Spleen (tissue), 11 donors: Measurements from ENCODE around the gene EID3. TPM values are rescaled to one million over a fixed set of nuclear protein-coding genes. Genes with fewer than 3 reads are reported as not detected.

Source experiments
- DNase-seq: peaks from one replicate; pipeline ENCODE4 v3.0.0-alpha.2; 2020
- H3K27ac ChIP-seq, 8 donors: fragments of 200-600 bp; sonication (generic) in 7 of 8; 1 replicate in 4 of 8; 2 replicates in 4 of 8; pipeline versions ENCODE4 v1.5.0 to v1.8.0; 2016 to 2021; ENCODE audit warnings: inconsistent platforms in 4 of 8, mild to moderate bottlenecking in 4 of 8, moderate library complexity in 1 of 8
- H3K27me3 ChIP-seq, 7 donors: fragments of 200-600 bp; sonication (generic) in 6 of 7; replicated peaks in 1 of 7; 1 replicate in 4 of 7; 2 replicates in 3 of 7; pipeline versions ENCODE4 v1.5.0 to v1.8.0; 2016 to 2021; ENCODE audit warnings: inconsistent platforms in 3 of 7, mild to moderate bottlenecking in 1 of 7
- H3K36me3 ChIP-seq, 6 donors: fragments of 200-600 bp; sonication (generic) in 5 of 6; 1 replicate in 4 of 6; 2 replicates in 2 of 6; pipeline versions ENCODE4 v1.5.0 to v1.8.0; 2016 to 2021; ENCODE audit warnings: inconsistent platforms in 2 of 6
- H3K4me1 ChIP-seq, 6 donors: fragments of 200-600 bp; sonication (generic) in 5 of 6; 1 replicate in 3 of 6; 2 replicates in 3 of 6; pipeline versions ENCODE4 v1.5.0 to v1.8.0; 2016 to 2021; ENCODE audit warnings: inconsistent platforms in 3 of 6
- H3K4me3 ChIP-seq, 8 donors: fragments of 200-600 bp; sonication (generic) in 7 of 8; 1 replicate in 4 of 8; 2 replicates in 4 of 8; pipeline versions ENCODE4 v1.5.0 to v1.8.0; 2016 to 2021; ENCODE audit warnings: inconsistent platforms in 4 of 8, mild to moderate bottlenecking in 4 of 8, moderate library complexity in 2 of 8
- H3K9me3 ChIP-seq, 8 donors: fragments of 200-600 bp; sonication (generic) in 7 of 8; 1 replicate in 4 of 8; 2 replicates in 4 of 8; pipeline versions ENCODE4 v1.5.0 to v1.8.0; 2016 to 2021; ENCODE audit warnings: inconsistent platforms in 4 of 8
- POLR2A ChIP-seq, 3 donors: fragments of 450-650 bp; IDR thresholded peaks; one replicate each; pipeline ENCODE4 v1.5.1; 2017; ENCODE audit warnings: antibody characterized with exemption in 3 of 3, mild to moderate bottlenecking in 1 of 3
- POLR2AphosphoS5 ChIP-seq, 3 donors: sonication (generic); formaldehyde crosslinking; IDR thresholded peaks; one replicate each; pipeline ENCODE4 v1.5.1; 2017; ENCODE audit warnings: antibody characterized with exemption in 3 of 3
- WGBS, 5 donors: extraction: QIAGEN DNeasy Blood & Tissue Kit in 3 of 5; methylation state at CpG; one replicate each; pipeline versions ENCODE4 v1.1.5 to v1.1.7; 2013 to 2018; 5-methylcytosine and 5-hydroxymethylcytosine counted together
- intact Hi-C: fragments of 100-400 bp; cut with DNase I; formaldehyde crosslinking; loops from one replicate; pipeline ENCODE4 v1.15.0; 2023; ENCODE audit warnings: low total_unique reads
- polyA plus RNA-seq, 3 donors: library from polyadenylated mRNA; stranded (reverse); fragments of 200-250 nt; gene quantifications; one replicate each; pipeline ENCODE4 v1.2.1, GENCODE V29; 2013
- total RNA-seq, 7 donors: library from RNA; depleted of rRNA in 3 of 7; stranded (reverse); fragments of >200 nt in 3 of 7; fragmentation: NEBNext Ultra II Directional in 4 of 7; extraction: Animal tissue kit (Norgen Biotek cat#: 25700) in 4 of 7; gene quantifications; one replicate each; pipeline versions ENCODE4 v1.1.0 to v1.2.1, GENCODE V29; 2016 to 2021
- TF ChIP-seq, protein P1 (sequence below), 11 experiments: fragments of 200-600 bp in 7 of 11; fragments of 450-650 bp in 4 of 11; sonication (generic) in 4 of 11; IDR thresholded peaks in 8 of 11; conservative IDR thresholded peaks in 3 of 11; 1 replicate in 7 of 11; 2 replicates in 4 of 11; pipeline versions ENCODE4 v1.4.0 to v1.8.0; 2016 to 2021; ENCODE audit warnings: antibody characterized with exemption in 11 of 11, inconsistent platforms in 4 of 11, mild to moderate bottlenecking in 1 of 11
- donor health status: healthy with polysubstance abuse.
- donor health status: DM: no; HTN: no; CAD: no; lungs with moderate emphysema.
- donor health status: DM: no; HTN: no; CAD: no.
- donor health status: Bipolar disorder and iron deficiency.
- donor health status: healthy.
- donor health status: DM: no; HTN: no; CAD: no.
- donor health status: DM: yes; HTN: yes; CAD: no.

EID3 gene
- total and polyA plus RNA-seq, 10 donors = 2.4 to 20.8 (median 6.1) TPM

DNA sequence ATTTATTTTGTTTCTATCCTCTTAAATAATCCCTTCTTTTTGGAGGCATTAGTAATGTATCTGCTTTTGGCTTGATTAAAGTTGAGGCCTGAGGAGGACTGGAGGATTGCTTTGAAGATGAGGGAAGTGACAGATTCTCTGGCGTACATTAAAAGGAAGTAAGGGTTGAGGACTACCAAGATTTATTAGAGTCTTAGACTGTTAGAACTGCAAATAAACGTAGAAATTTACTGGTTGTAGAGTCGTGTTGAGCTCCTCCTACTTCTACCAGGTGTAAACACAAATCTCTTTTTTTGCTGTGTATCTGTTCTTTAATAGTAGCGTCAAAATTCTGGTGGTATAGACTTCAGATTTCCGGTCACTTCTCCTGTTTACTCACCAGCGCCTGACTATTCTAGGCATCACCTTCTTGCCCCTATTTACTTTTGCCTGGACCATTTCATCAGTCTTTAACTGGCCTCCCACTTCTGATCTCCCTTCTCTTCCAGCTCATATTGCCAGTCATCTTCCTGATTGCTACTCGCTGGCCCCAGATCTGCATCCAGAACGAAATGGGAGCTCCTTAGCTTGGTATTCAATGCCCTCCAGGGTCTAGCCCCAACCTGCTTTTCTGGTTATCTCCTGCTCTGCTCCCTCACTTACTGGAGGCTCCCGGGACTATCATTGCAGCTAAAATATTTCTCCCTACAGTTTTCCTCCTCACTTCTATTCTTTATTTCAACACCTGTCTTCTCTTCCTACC lies 8.4 kb upstream of the EID3 start:
- Histone ChIP-seq H3K4me1 (peaks cover 2 to 81% (median 21%) of the 10 kb centered on the region in 6 donors), H3K4me3 (no peak overlapping the region), H3K36me3 (peaks cover 0 to 100% (median 11%) of the 10 kb centered on the region in 6 donors), H3K9me3 (no peaks in the 10 kb centered on the region), H3K27ac (no peak overlapping the region), H3K27me3 (no peaks in the 10 kb centered on the region)
- 75 to 81% (median 76%) methylated on average over 9 of the region's 9 CpGs for WGBS, 5 donors
- no peak for DNase-seq
- TF ChIP-seq, protein P1, sequence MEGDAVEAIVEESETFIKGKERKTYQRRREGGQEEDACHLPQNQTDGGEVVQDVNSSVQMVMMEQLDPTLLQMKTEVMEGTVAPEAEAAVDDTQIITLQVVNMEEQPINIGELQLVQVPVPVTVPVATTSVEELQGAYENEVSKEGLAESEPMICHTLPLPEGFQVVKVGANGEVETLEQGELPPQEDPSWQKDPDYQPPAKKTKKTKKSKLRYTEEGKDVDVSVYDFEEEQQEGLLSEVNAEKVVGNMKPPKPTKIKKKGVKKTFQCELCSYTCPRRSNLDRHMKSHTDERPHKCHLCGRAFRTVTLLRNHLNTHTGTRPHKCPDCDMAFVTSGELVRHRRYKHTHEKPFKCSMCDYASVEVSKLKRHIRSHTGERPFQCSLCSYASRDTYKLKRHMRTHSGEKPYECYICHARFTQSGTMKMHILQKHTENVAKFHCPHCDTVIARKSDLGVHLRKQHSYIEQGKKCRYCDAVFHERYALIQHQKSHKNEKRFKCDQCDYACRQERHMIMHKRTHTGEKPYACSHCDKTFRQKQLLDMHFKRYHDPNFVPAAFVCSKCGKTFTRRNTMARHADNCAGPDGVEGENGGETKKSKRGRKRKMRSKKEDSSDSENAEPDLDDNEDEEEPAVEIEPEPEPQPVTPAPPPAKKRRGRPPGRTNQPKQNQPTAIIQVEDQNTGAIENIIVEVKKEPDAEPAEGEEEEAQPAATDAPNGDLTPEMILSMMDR (IDR thresholded peaks at IDR 0.05 in 8 of 11, conservative IDR thresholded peaks at IDR 0.05 in 3 of 11) = no peak
- TF ChIP-seq POLR2A (IDR thresholded peaks at IDR 0.05) (no peak), POLR2AphosphoS5 (IDR thresholded peaks at IDR 0.05) (no peak)
- intact Hi-C loops = no loop called here

DNA sequence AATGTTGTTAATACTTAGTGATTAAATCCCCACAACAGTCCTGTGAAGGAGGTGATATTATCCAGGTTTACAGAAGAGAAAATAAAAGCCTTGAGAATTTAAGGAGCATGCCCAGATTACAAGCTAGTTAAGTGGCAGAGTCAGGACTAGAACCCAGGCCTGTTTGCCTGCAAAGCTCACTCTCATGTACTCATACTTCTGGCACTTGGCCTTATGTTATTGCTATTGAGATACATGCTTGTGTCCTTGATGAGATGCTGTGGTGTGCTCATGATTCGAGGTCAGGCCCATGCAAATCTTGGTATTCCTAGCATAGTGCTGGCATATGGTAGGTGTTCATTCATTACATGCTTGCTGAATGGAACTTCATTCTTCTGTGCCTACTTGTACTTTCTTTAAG lies 7.6 kb upstream of the EID3 start:
- 67 to 92% (median 80%) methylated on average over 1 of the region's 1 CpG for WGBS, 5 donors
- intact Hi-C loops = no loop called here
- DNase-seq = no peak
- Histone ChIP-seq H3K27ac (no peak overlapping the region), H3K27me3 (no peaks in the 10 kb centered on the region), H3K36me3 (peaks cover 0 to 99% (median 11%) of the 10 kb centered on the region in 6 donors), H3K4me1 (peaks cover 0 to 81% (median 15%) of the 10 kb centered on the region in 6 donors), H3K4me3 (no peak overlapping the region), H3K9me3 (no peaks in the 10 kb centered on the region)
- TF ChIP-seq POLR2A (IDR thresholded peaks at IDR 0.05) (no peak), POLR2AphosphoS5 (IDR thresholded peaks at IDR 0.05) (no peak)
- TF ChIP-seq, protein P1 (IDR thresholded peaks at IDR 0.05 in 8 of 11, conservative IDR thresholded peaks at IDR 0.05 in 3 of 11) = no peak

DNA sequence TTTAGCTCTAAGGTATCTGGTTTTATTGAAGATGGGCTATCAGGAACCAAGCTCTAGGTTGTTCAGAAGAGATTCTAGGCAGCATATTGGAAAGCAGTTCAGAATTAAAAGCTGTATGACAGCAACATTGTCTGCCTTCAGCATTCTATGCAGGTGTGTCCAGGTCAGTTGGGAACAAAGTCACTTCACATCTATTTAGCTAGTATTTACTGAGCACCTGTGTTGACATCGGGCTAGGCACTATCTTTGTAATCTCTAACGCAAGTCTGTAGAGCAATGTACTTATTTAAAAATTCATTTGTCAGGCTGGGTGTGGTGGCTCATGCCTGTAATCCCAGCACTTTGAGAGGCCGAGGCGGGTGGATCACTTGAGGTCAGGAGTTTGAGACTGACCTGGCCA lies 6.8 kb upstream of the EID3 start:
- peaks cover 0 to 78% (median 14%) of the 10 kb centered on the region in 6 donors for H3K4me1 ChIP-seq
- intact Hi-C loops = no loop called here
- no peaks in the 10 kb centered on the region for H3K27me3 ChIP-seq
- no peak overlapping the region for H3K4me3 ChIP-seq
- no peaks in the 10 kb centered on the region for H3K9me3 ChIP-seq
- DNase-seq = no peak
- 95 to 98% (median 97%) methylated on average over 4 of the region's 4 CpGs for WGBS, 5 donors
- H3K27ac ChIP-seq = no peak overlapping the region
- TF ChIP-seq POLR2AphosphoS5 (IDR thresholded peaks at IDR 0.05) = no peak
- TF ChIP-seq, protein P1 (IDR thresholded peaks at IDR 0.05 in 8 of 11, conservative IDR thresholded peaks at IDR 0.05 in 3 of 11) = no peak
- TF ChIP-seq POLR2A (IDR thresholded peaks at IDR 0.05) = no peak
- peaks cover 0 to 96% (median 8%) of the 10 kb centered on the region in 6 donors for H3K36me3 ChIP-seq

DNA sequence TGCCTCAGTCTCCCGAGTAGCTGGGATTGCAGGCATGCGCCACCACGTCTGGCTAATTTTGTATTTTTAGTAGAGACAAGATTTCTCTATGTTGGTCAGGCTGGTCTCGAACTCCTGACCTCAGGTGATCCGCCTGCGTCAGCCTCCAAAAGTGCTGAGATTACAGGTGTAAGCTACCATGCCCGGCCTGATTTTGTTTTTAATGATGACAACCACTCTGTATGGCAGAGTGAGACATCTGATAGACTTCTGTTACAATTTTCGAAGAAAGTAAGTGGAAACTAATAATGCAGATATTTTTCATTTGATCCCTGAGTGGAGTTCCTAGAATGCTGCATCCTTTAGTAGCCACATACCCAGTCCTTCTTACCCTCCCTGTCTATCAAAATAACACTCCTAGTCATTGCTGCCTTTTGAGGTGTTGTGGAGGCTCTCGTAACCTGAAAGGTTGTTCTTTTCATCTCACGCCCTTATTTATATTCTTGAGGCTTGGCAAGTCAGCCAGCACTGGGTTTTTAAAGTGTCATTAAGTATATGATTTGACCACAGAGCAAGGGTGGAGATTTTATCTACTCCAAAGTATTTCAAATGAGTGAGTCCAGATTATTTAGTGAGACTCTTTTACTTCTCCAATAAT lies 5.9 kb upstream of the EID3 start:
- 91 to 94% (median 94%) methylated on average over 10 of the region's 10 CpGs for WGBS, 5 donors
- Histone ChIP-seq H3K9me3 (no peaks in the 10 kb centered on the region), H3K4me3 (no peak overlapping the region), H3K27me3 (no peaks in the 10 kb centered on the region), H3K4me1 (peaks cover 0 to 70% (median 15%) of the 10 kb centered on the region in 6 donors), H3K27ac (no peak overlapping the region), H3K36me3 (peaks cover 0 to 88% (median 5%) of the 10 kb centered on the region in 6 donors)
- TF ChIP-seq POLR2AphosphoS5 (IDR thresholded peaks at IDR 0.05) = no peak
- TF ChIP-seq, protein P1 (IDR thresholded peaks at IDR 0.05 in 8 of 11, conservative IDR thresholded peaks at IDR 0.05 in 3 of 11) = no peak
- TF ChIP-seq POLR2A (IDR thresholded peaks at IDR 0.05) = no peak
- DNase-seq = no peak
- intact Hi-C loops = no loop called here
